HG02623 (cell line): ENCODE data around the gene SPATA21.

Source experiments
- ATAC-seq: cut with Tn5 transposase; IDR thresholded peaks from one replicate; pipeline ENCODE4 v1.9.1; 2021; ENCODE audit warnings: moderate library complexity; ENCODE audit not compliant: unreplicated experiment

The SPATA21 gene

DNA sequence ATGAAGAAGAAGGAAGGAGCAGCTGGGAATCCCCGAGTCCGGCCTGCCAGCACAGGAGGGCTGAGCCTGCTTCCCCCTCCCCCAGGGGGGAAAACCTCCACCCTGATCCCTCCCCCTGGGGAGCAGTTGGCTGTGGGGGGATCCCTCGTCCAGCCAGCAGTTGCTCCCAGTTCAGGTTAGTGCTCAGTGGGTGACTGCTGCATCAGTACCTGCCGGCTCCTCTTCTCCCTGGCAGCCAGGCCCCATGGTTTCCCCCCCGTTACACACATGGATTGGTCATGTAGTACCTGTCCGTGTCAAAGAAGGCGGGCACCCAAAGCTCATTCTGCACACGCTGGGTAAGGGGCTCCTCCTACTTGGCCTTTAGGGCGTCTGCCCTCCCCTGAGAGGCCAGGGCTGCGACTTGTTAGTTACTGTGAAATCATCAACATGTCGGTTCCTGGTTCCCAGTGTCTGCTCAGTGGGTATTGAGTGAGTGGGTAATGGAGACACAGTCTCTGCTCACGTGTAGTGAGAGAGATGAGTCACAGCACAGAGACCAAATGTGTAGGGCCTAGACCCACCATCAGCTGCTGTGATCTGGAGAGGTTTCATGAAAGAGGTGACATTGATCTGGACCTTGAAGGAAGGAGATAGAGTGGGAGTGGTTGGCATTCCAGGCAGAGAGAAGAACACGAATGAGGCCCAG is 14.8 kb upstream of the SPATA21 start:
- ATAC-seq: no peak

DNA sequence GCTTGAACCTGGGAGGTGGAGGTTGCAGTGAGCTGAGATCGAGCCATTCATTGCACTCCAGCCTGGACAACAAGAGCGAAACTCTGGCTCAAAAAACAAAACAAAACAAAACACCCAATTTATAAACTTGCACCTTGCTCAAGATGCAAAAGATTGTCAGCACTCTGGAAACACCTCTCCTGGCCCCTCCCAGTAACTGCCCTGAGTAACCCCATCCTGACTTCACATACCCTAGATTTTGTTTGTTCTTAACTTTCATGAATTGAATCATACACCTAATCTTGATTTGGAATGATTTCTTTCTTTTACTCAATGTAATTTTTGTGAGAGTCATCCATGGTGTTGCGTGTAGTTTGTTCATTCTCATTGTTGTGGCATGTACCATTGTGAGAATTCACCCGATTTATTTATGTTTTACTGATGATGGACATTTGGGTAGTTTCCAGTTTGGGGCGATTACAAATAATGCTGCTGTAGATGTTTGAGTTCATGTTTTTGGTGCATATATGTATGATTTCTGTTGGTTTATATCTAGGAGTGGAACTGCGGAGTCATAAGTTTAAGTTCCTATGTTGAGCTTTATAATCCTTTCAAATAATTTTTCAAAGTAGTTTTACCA is 13.7 kb upstream of the SPATA21 start:
- ATAC-seq: no peak

GRCh38 chr1:16449666-16450065 is 12.4 kb upstream of the SPATA21 start:
- ATAC-seq: no peak

DNA sequence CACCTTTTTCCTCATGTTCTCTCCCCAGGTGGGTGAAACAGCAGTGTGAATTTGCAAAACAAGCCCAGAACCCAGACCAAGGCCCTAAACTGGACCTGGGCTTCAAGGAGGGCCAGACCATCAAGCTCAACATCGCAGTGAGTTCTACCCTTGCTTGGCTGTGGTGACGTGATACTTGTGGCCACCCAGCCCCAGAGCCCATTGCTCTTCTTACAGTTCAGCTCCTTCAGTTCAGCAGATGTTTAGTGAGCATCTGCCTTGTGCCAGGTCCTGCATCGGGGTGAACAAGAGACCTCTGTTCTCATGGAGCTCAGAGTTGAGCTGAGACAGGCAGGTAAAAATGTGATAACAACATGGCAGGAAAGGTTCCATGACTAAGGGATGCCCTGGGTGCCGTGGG is 11.8 kb upstream of the SPATA21 start:
- ATAC-seq: no peak

GRCh38 chr1:16447641-16448040 is 10.4 kb upstream of the SPATA21 start:
- ATAC-seq: no peak

- ATAC-seq: no peak
These were observed 8.9 kb upstream of the SPATA21 start for GRCh38 chr1:16446116-16446515.

DNA sequence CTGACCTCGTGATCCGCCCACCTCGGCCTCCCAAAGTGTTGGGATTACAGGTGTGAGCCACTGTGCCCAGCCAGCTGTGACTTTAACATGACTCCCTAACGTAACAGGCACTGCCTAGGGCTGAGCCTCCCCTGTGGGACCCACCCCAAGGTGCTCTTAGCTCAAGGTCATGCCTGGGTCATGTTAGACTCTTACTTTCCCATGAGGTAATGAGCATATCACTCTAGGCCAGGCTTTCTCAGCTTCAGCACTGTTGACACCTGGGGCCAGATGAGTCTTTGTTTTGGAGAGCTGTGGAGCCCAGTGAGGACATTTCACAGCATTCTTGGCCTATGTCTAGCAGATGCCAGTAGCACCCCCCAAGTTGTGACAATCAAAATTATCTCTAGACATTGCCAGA is 7.8 kb upstream of the SPATA21 start:
- no peak for ATAC-seq

DNA sequence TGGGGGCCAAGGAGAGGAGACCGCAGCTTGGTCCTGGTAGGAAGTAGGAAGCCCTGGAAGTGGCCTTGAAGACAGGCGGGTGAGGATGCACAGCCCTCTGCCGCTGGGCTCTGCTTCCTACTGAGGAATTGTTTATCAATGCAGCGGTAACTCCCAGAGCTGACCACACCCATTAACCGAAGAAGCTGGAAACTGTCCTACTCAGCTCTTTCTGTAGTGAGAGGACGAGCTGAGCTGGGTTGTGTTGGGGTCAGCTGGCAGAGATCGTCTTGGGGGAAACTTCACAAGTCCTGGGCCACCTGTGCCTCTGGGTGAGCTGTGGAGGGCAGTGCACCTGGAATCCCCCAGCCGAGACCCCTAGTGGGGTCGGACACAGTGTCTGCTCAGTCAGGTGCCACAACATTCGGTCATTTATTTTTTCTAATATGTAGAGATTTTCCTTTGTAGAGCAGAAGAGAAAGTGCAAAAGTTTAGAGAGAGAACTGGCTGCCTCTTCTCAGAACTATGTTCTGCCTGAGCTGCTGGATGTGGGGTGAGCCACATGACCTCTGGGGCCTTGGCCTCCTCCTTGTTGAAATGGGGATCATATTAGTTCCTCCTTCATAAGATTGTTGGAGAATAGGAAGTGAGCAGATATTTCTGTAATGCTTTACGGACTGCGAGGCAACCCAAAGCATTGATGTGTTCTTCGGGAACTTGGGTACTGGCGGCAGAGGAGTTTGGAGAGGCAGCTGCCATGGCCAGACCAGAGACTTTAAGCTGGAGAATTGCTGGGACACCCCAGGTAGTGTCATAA is 6.9 kb upstream of the SPATA21 start:
- no peak for ATAC-seq

GRCh38 chr1:16442941-16443340 is 5.7 kb upstream of the SPATA21 start:
- ATAC-seq: no peak

DNA sequence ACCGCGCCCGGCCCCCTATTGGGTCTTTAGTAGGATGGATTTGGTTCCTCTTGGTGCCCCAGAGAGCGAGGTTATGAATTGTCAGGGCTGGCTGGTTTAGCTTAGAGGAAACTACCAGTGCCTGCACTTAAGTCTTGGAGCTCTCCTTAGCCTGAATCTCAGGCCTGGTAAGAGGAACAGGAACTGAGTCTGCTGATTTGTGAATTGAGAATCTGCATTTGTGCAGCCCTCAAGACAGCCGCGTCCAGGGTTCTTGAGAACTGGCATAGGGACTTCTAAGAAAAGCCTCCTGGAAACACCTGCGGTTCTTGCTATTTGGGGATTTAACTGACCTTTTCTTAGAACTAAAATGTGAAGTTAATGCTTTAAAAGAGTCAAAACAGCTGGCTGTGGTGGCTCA is 5.0 kb upstream of the SPATA21 start:
- no peak for ATAC-seq

DNA sequence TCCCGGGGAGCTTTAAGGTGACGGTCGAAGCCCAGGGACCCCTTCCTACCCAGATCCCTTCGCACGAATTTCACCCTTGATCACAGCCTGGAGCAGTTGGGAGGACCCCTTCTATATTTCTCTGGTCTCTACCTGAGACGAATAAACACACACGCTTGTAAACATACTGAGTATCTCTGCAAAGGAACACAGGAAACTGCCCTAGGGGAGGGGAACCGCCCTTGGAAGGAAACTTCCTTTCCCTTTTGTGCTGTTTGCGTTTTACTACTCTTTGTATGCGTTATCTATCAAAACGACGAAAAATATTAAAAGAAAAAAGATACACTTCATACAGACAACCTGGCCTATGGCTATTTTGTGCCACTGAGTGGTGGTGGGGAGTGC is 4.0 kb upstream of the SPATA21 start:
- no peak for ATAC-seq

- ATAC-seq: peak; percentile 83
These were observed 3.5 kb upstream of the SPATA21 start, which contains the start of gene NECAP2 for GRCh38 chr1:16440470-16441281. Gene NECAP2, plus strand, starts transcription at chr1:16440724. Its CDS starts 38 bp downstream, at chr1:16440762.

- ATAC-seq: no peak
These were observed 2.9 kb upstream of the SPATA21 start for GRCh38 chr1:16440131-16440469.

GRCh38 chr1:16438924-16439323 is 1.7 kb upstream of the SPATA21 start:
- ATAC-seq: no peak

GRCh38 chr1:16438516-16438915 is 1.3 kb upstream of the SPATA21 start:
- no peak for ATAC-seq

DNA sequence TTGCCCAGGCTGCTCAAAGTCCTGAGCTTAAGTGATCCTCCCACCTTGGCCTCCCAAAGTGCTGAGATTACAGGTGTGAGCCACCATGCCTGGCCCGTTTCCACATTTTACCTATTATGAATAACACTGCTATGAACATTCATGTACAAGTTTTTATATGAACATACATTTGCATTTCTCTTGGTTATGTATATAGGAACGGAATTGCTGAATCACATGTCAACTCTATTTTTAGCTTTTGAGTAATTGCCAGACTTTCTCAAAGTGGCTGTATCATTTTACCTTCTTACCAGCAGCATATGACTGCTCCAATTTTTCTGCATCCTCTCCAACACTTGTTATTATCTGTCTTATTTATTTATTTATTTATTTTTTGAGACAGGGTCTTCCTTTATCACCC is 2.7 kb downstream of the SPATA21 start:
- ATAC-seq: no peak

- ATAC-seq: no peak
These were observed 3.2 kb downstream of the SPATA21 start for GRCh38 chr1:16434007-16434406.

GRCh38 chr1:16433030-16433429 is 4.2 kb downstream of the SPATA21 start:
- no peak for ATAC-seq

- no peak for ATAC-seq
These were observed 6.6 kb downstream of the SPATA21 start for GRCh38 chr1:16430606-16431005.

- no peak for ATAC-seq
These were observed 11.8 kb downstream of the SPATA21 start for GRCh38 chr1:16425125-16426025.
